ENCODE results near the gene STAT6. TPM values are rescaled to one million over a fixed set of nuclear protein-coding genes. Genes with fewer than 3 reads are reported as not detected.
A peak's percentile ranks its signal among the peaks of the same experiment; 100 is the strongest.
"Not testable (repeated sequence)": the region's sequence is repeated elsewhere in the genome, so short reads cannot be mapped to it uniquely, and the experiment has no call there.

Gene STAT6
- total and polyA plus RNA-seq, 2 donors (not counting 1 experiment from before 2014, with no cell fraction given): 544 to 736 TPM

DNA sequence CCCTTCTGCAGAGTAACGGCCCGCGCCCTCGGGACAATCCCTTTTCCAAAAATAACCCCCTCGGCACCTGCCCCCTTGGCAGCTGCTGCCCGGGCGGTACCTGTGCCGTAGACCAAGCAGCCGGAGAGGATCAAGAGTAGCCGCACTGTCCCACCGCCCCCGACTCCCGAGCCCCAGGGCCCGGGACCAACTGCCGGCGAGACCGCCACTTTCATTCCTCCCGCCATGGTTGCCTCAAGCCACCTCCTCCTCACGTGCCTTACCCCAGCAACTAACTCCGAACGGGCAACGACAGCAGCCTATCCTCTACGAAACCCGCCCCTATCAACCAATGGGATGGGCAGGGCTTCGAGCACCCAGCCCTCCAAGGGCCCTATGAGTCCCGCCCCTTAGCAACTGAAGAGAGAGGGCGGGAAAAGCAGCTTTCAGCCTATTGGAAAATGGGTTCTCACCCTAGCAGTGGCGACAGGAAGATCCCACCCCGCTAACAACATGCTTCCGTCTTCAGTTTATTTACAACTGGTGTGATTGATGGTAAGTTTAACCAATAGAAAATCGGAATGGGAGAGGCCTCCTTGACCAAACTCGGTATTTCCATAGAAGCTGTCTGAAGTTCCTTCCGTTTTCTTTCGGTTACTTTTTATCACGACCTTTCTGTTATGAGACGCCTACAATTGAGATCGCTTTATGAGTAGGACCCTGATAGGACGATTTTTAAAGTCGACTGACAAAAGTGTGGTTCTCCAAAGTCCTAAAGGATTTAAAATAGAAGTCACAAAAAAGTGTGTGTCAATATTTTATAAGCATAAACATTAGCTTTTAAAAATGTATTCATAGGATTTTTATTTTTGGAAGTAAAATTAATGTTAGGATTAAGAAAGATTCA, 32.4 kb downstream of the STAT6 start, which contains the start of gene NEMP1:
Gene NEMP1 (minus strand): TSS at position 273 of the 886 bp plus-strand sequence. CDS start 46 bp downstream, at position 227.
- H3K36me3 ChIP-seq (replicated peaks in 1 of 2; ENCODE audit: control extremely low read depth in 1 of 2, control insufficient read depth in 1 of 2, extremely low read depth in 1 of 2, insufficient read depth in 2 of 2, low read length in 1 of 2): no peaks in the 10 kb centered on the region
- H2AFZ ChIP-seq (ENCODE audit: insufficient read depth, low read depth, low read length, poor library complexity, severe bottlenecking): peak within 1 kb of the TSS; percentile 85
- ATAC-seq (ENCODE audit: low read depth): peak; percentile 97
- DNase-seq: peak; percentile 99
- H3K27ac Mint-ChIP-seq: peak within 1 kb of the TSS; percentile 84
- H3K9me3 Mint-ChIP-seq (ENCODE audit: insufficient read depth): no peaks in the 10 kb centered on the region
- WGBS (ENCODE audit: insufficient coverage): 0% methylated on average over 23 of the region's 39 CpGs
- peak within 1 kb of the TSS; percentile 85 for H3K4me2 ChIP-seq (replicated peaks; ENCODE audit: low read depth, low read length, poor library complexity, severe bottlenecking)
- H4K20me1 ChIP-seq (ENCODE audit: control insufficient read depth, insufficient read depth, low read length, poor library complexity, severe bottlenecking): peaks cover 6% of the 10 kb centered on the region
- no peaks in the 10 kb centered on the region for H3K27me3 ChIP-seq (replicated peaks in 1 of 4; ENCODE audit: control extremely low read depth in 1 of 4, control insufficient read depth in 3 of 4, insufficient read depth in 4 of 4, low read length in 3 of 4)
- CTCF ChIA-PET: interaction anchor here (1.0 to 20.9 kb wide), 11 partner anchors 9 to 321 kb away, joined by 3 to 420 read pairs (median 7); partner anchors contain the start of genes NAB2 and STAT6
- H3K4me1 ChIP-seq (ENCODE audit: control insufficient read depth in 2 of 2, insufficient read depth in 2 of 2, low read length in 2 of 2): peaks cover 7 to 18% of the 10 kb centered on the region in 2 donors
- peaks cover 33% of the 10 kb centered on the region for H3K79me2 ChIP-seq (ENCODE audit: control insufficient read depth, insufficient read depth, low read length)
- H3K4me3 ChIP-seq (ENCODE audit: control extremely low read depth in 1 of 5, extremely low read depth in 1 of 5, insufficient read depth in 1 of 5, low read depth in 2 of 5, low read length in 4 of 5): peak within 1 kb of the TSS; percentile 55 to 97 (median 87)
- H3K27ac ChIP-seq (ENCODE audit: low read length in 2 of 2): peak within 1 kb of the TSS; percentile 75 to 89
- H3K4me1 Mint-ChIP-seq: peaks cover 24% of the 10 kb centered on the region
- H3K9ac ChIP-seq (ENCODE audit: low read length): peak within 1 kb of the TSS; percentile 81
- no peaks in the 10 kb centered on the region for H3K9me3 ChIP-seq (ENCODE audit: control extremely low read depth in 1 of 3, control insufficient read depth in 2 of 3, insufficient read depth in 1 of 3, low read length in 2 of 3)
- TF ChIP-seq, protein P1, sequence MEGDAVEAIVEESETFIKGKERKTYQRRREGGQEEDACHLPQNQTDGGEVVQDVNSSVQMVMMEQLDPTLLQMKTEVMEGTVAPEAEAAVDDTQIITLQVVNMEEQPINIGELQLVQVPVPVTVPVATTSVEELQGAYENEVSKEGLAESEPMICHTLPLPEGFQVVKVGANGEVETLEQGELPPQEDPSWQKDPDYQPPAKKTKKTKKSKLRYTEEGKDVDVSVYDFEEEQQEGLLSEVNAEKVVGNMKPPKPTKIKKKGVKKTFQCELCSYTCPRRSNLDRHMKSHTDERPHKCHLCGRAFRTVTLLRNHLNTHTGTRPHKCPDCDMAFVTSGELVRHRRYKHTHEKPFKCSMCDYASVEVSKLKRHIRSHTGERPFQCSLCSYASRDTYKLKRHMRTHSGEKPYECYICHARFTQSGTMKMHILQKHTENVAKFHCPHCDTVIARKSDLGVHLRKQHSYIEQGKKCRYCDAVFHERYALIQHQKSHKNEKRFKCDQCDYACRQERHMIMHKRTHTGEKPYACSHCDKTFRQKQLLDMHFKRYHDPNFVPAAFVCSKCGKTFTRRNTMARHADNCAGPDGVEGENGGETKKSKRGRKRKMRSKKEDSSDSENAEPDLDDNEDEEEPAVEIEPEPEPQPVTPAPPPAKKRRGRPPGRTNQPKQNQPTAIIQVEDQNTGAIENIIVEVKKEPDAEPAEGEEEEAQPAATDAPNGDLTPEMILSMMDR (IDR thresholded peaks at IDR 0.05): no peak
- no peak for TF ChIP-seq EZH2 (IDR thresholded peaks at IDR 0.05; ENCODE audit: borderline replicate concordance, insufficient read depth, low read depth, low read length, poor library complexity, severe bottlenecking)
- H3K27me3 Mint-ChIP-seq: no peaks in the 10 kb centered on the region
- peak within 1 kb of the TSS; percentile 89 for H3K4me3 Mint-ChIP-seq
- intact Hi-C loops (cut with micrococcal nuclease): loop anchor here (1.0 to 10.0 kb wide), 7 partner anchors 9 to 924 kb away; partner anchors contain the start of genes MYL6, MYL6B, SHMT2 and STAT6
- POLR2A ChIA-PET: interaction anchor here (0.7 to 3.2 kb wide), 7 partner anchors 9 to 390 kb away, joined by 4 to 57 read pairs (median 6); partner anchors contain the start of genes NAB2, PTGES3 and STAT6

DNA sequence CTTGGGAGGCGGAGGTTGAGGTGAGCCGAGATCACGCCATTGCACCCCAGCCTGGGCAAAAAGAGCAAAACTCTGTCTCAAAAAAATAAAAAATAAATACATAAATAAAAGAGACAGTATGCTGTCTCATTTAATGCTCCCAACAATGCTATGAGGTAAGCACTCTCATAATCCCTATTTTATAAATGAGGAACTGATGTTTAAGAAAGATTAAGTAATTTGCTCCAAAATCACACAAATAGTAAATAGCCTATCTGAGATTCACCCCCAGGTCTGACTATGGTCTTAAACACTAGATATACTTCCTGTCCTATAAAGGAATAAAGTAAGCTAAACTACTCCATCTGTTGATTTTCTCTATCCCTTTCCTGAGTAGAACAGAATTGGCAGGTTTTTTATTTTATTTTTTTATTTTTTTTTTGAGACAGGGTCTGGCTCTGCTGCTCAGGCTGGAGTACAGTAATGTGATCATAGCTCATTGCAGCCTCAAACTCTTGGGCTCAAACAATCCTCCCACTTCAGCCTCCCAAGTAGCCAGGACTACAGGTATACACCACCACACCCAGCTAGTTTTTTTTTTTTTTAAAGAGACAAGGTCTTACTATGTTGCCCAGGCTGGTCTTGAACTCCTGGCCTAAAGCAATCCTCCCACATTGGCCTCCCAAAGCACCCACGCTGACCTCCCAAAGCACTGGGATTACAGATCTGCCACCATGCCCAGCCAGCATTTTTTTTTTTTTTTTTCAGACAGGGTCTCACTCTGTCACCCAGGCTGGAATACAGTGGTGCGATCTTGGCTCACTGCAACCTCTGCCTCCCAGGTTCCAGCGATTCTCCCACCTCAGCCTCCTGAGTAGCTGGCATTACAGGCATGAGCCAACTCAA, 37.4 kb downstream of the STAT6 start:
- H3K27me3 Mint-ChIP-seq; H2AFZ ChIP-seq (ENCODE audit: insufficient read depth, low read depth, low read length, poor library complexity, severe bottlenecking); DNase-seq; H3K9me3 ChIP-seq (ENCODE audit: control extremely low read depth in 1 of 3, control insufficient read depth in 2 of 3, insufficient read depth in 1 of 3, low read length in 2 of 3); H4K20me1 ChIP-seq (ENCODE audit: control insufficient read depth, insufficient read depth, low read length, poor library complexity, severe bottlenecking); H3K9ac ChIP-seq (ENCODE audit: low read length); H3K27ac ChIP-seq (ENCODE audit: low read length in 2 of 2); H3K4me2 ChIP-seq (replicated peaks; ENCODE audit: low read depth, low read length, poor library complexity, severe bottlenecking); H3K4me3 ChIP-seq (ENCODE audit: control extremely low read depth in 1 of 5, extremely low read depth in 1 of 5, insufficient read depth in 1 of 5, low read depth in 2 of 5, low read length in 4 of 5); H3K27me3 ChIP-seq (replicated peaks in 1 of 4; ENCODE audit: control extremely low read depth in 1 of 4, control insufficient read depth in 3 of 4, insufficient read depth in 4 of 4, low read length in 3 of 4); H3K4me3 Mint-ChIP-seq; ATAC-seq (ENCODE audit: low read depth); H3K9me3 Mint-ChIP-seq (ENCODE audit: insufficient read depth): not testable (repeated sequence)
- intact Hi-C loops (cut with micrococcal nuclease): loop anchor here (10.0 kb wide), 1 partner anchor 919 kb away; the partner anchor contains the start of genes MYL6 and MYL6B
- WGBS (ENCODE audit: insufficient coverage): 100% methylated on average over 1 of the region's 6 CpGs
- Histone ChIP-seq H3K4me1 (ENCODE audit: control insufficient read depth in 2 of 2, insufficient read depth in 2 of 2, low read length in 2 of 2) (peaks cover 11 to 31% of the 10 kb centered on the region in 2 donors), H3K79me2 (ENCODE audit: control insufficient read depth, insufficient read depth, low read length) (peaks cover 58% of the 10 kb centered on the region), H3K36me3 (replicated peaks in 1 of 2; ENCODE audit: control extremely low read depth in 1 of 2, control insufficient read depth in 1 of 2, extremely low read depth in 1 of 2, insufficient read depth in 2 of 2, low read length in 1 of 2) (peaks cover 8 to 24% of the 10 kb centered on the region in 2 experiments)
- peak overlapping the region; percentile 59 for H3K27ac Mint-ChIP-seq
- CTCF ChIA-PET: interaction anchor here (0.6 to 20.9 kb wide), 10 partner anchors 8 to 169 kb away, joined by 3 to 420 read pairs (median 6); partner anchors contain the start of genes LRP1, NAB2 and STAT6
- peaks cover 34% of the 10 kb centered on the region for H3K4me1 Mint-ChIP-seq
- POLR2A ChIA-PET: interaction anchor here (0.7 to 2.2 kb wide), 6 partner anchors 14 to 683 kb away, joined by 3 to 15 read pairs (median 8); partner anchors contain the start of gene NAB2

Data from B cell (primary cell).